Loucy (cell line): ENCODE results near the gene TAP1.
"Not testable (repeated sequence)": the region's sequence is repeated elsewhere in the genome, so short reads cannot be mapped to it uniquely, and the experiment has no call there.

Experiments
- H2AFZ ChIP-seq: fragments of 200-600 bp; sonication (generic); 2 replicates; pipeline ENCODE4 v1.6.0; 2016; ENCODE audit warnings: antibody characterized with exemption, mild to moderate bottlenecking, low read length, moderate library complexity
- H3F3A ChIP-seq: fragments of 200-600 bp; 2 replicates; pipeline ENCODE4 v1.6.0; 2016; ENCODE audit warnings: antibody characterized with exemption, low read depth, mild to moderate bottlenecking
- H3K27me3 ChIP-seq: fragments of 200-600 bp; sonication (generic); 2 replicates; pipeline ENCODE4 v1.6.1; 2014; ENCODE audit warnings: low read length, mild to moderate bottlenecking; ENCODE audit not compliant: insufficient read depth, poor library complexity, severe bottlenecking
- H3K36me3 ChIP-seq: fragments of 200-600 bp; sonication (generic); 2 replicates; pipeline ENCODE4 v1.6.1; 2016; ENCODE audit warnings: low read length; ENCODE audit not compliant: insufficient read depth
- H3K4me1 ChIP-seq: fragments of 200-600 bp; sonication (generic); 2 replicates; pipeline ENCODE4 v1.5.1; 2014; ENCODE audit warnings: low read length, mild to moderate bottlenecking; ENCODE audit not compliant: insufficient read depth, poor library complexity, severe bottlenecking
- H3K4me2 ChIP-seq: fragments of 200-600 bp; sonication (generic); 2 replicates; pipeline ENCODE4 v1.6.0; 2014; ENCODE audit warnings: antibody characterized with exemption, low read length, low read depth, mild to moderate bottlenecking; ENCODE audit not compliant: poor library complexity, severe bottlenecking
- H3K4me3 ChIP-seq: fragments of 200-600 bp; sonication (generic); 2 replicates; pipeline ENCODE4 v1.5.1; 2014; ENCODE audit warnings: low read length, mild to moderate bottlenecking, mixed read lengths; ENCODE audit not compliant: poor library complexity, severe bottlenecking
- H3K79me2 ChIP-seq: fragments of 200-600 bp; sonication (generic); 2 replicates; pipeline ENCODE4 v1.6.1; 2014; ENCODE audit warnings: low read length; ENCODE audit not compliant: insufficient read depth
- H3K9ac ChIP-seq: fragments of 200-600 bp; sonication (generic); 2 replicates; pipeline ENCODE4 v1.6.0; 2014; ENCODE audit warnings: mild to moderate bottlenecking, low read depth, low read length, moderate library complexity; ENCODE audit not compliant: poor library complexity, severe bottlenecking
- H3K9me2 ChIP-seq: fragments of 200-600 bp; sonication (generic); replicated peaks from 2 replicates; pipeline ENCODE4 v1.6.1; 2016; ENCODE audit warnings: low read depth, low read length, mixed read lengths
- H3K9me3 ChIP-seq: fragments of 200-600 bp; sonication (generic); 2 replicates; pipeline ENCODE4 v1.6.1; 2014; ENCODE audit warnings: mild to moderate bottlenecking, antibody characterized with exemption, low read length, low read depth; ENCODE audit not compliant: insufficient read depth
- H4K20me1 ChIP-seq: fragments of 200-600 bp; sonication (generic); 2 replicates; pipeline ENCODE4 v1.6.0; 2014; ENCODE audit warnings: antibody characterized with exemption, low read length, mild to moderate bottlenecking; ENCODE audit not compliant: insufficient read depth, poor library complexity, severe bottlenecking
- CTCF ChIP-seq: fragments of 200-600 bp; sonication (generic); conservative IDR thresholded peaks from 2 replicates; pipeline ENCODE4 v1.5.1; 2014; ENCODE audit warnings: mild to moderate bottlenecking, antibody characterized with exemption, low read length
- EZH2phosphoT487 ChIP-seq: fragments of 200-600 bp; IDR thresholded peaks from 2 replicates; pipeline ENCODE4 v1.6.1; 2018; ENCODE audit warnings: antibody characterized with exemption, mild to moderate bottlenecking, moderate library complexity, borderline replicate concordance

TAP1 gene

GRCh38 chr6:32879691-32880090 lies 26.2 kb upstream of the TAP1 start:
- no peaks in the 10 kb centered on the region for H3F3A ChIP-seq
- no peak overlapping the region for H3K4me3 ChIP-seq
- no peak overlapping the region for H2AFZ ChIP-seq
- no peaks in the 10 kb centered on the region for H4K20me1 ChIP-seq
- no peaks in the 10 kb centered on the region for H3K9me3 ChIP-seq
- TF ChIP-seq CTCF: no peak
- TF ChIP-seq EZH2phosphoT487: no peak
- no peaks in the 10 kb centered on the region for H3K79me2 ChIP-seq
- no peaks in the 10 kb centered on the region for H3K9me2 ChIP-seq
- no peak overlapping the region for H3K4me2 ChIP-seq
- H3K9ac ChIP-seq: no peak overlapping the region
- H3K4me1 ChIP-seq: no peaks in the 10 kb centered on the region
- no peaks in the 10 kb centered on the region for H3K36me3 ChIP-seq
- H3K27me3 ChIP-seq: no peaks in the 10 kb centered on the region

- H4K20me1 ChIP-seq: no peaks in the 10 kb centered on the region
- no peaks in the 10 kb centered on the region for H3F3A ChIP-seq
- H3K9me2 ChIP-seq: no peaks in the 10 kb centered on the region
- H3K36me3 ChIP-seq: no peaks in the 10 kb centered on the region
- H3K27me3 ChIP-seq: no peaks in the 10 kb centered on the region
- H2AFZ ChIP-seq: no peak overlapping the region
- no peaks in the 10 kb centered on the region for H3K9me3 ChIP-seq
- H3K4me1 ChIP-seq: no peaks in the 10 kb centered on the region
- no peaks in the 10 kb centered on the region for H3K79me2 ChIP-seq
- no peak overlapping the region for H3K4me2 ChIP-seq
- H3K9ac ChIP-seq: no peak overlapping the region
- TF ChIP-seq CTCF (no peak), EZH2phosphoT487 (no peak)
- no peak overlapping the region for H3K4me3 ChIP-seq
Observed at GRCh38 chr6:32876603-32877002, 23.1 kb upstream of the TAP1 start.

- H3K4me3 ChIP-seq, H3K9me2 ChIP-seq, H3K27me3 ChIP-seq, H2AFZ ChIP-seq, H3K79me2 ChIP-seq, H3F3A ChIP-seq, H3K36me3 ChIP-seq, H3K9ac ChIP-seq, H4K20me1 ChIP-seq, H3K9me3 ChIP-seq, H3K4me1 ChIP-seq, H3K4me2 ChIP-seq: not testable (repeated sequence)
Observed at GRCh38 chr6:32873947-32874346, 20.4 kb upstream of the TAP1 start.

- peak; percentile 98 for TF ChIP-seq CTCF
- TF ChIP-seq EZH2phosphoT487: no peak
- H3F3A ChIP-seq: no peaks in the 10 kb centered on the region
- H3K9me2 ChIP-seq: no peaks in the 10 kb centered on the region
- H3K9ac ChIP-seq: no peak overlapping the region
- peaks cover 31% of the 10 kb centered on the region for H3K4me1 ChIP-seq
- peak overlapping the region; percentile 47 for H3K4me3 ChIP-seq
- H3K79me2 ChIP-seq: no peaks in the 10 kb centered on the region
- no peak overlapping the region for H2AFZ ChIP-seq
- H3K36me3 ChIP-seq: no peaks in the 10 kb centered on the region
- no peaks in the 10 kb centered on the region for H3K9me3 ChIP-seq
- H4K20me1 ChIP-seq: no peaks in the 10 kb centered on the region
- no peaks in the 10 kb centered on the region for H3K27me3 ChIP-seq
- H3K4me2 ChIP-seq: peak overlapping the region; percentile 64
Observed at GRCh38 chr6:32868257-32868788, 14.8 kb upstream of the TAP1 start.
